GM12878 (cell line): ENCODE results near the gene SLF2. TPM values are rescaled to one million over a fixed set of nuclear protein-coding genes. Genes with fewer than 3 reads are reported as not detected.

Source experiments
- ATAC-seq: fragments of 200-7000 bp; cut with Tn5 transposase; 3 replicates; pipeline ENCODE4 v1.9.1; 2020; ENCODE audit warnings: mild to moderate bottlenecking, moderate library complexity
- BruUV-seq: library from RNA; stranded (reverse); fragments of 400-500 nt; replicated peaks from 2 replicates; lab custom pipeline; 2021; lab: Mats Ljungman, UMichigan
- CTCF ChIA-PET: fragments of 300-600 bp; sonication (Branson Sonifier 250); formaldehyde crosslinking; extraction: SDS; loops from one replicate; lab custom pipeline; 2021; ENCODE audit warnings: inconsistent platforms; lab: Yijun Ruan, JAX
- POLR2A ChIA-PET: fragments of 350-600 bp; formaldehyde crosslinking; extraction: SDS; loops from one replicate; lab custom pipeline; 2021; ENCODE audit warnings: inconsistent platforms; lab: Charles Lee
- RAD21 ChIA-PET: fragments of 300-600 bp; sonication (Branson Sonifier 250); formaldehyde crosslinking; loops from one replicate; lab custom pipeline; 2023; ENCODE audit warnings: antibody characterized with exemption; ENCODE audit not compliant: unreplicated experiment; lab: Charles Lee
- SMC1A ChIA-PET: fragments of 300-600 bp; sonication (Branson Sonifier 250); formaldehyde crosslinking; loops from one replicate; lab custom pipeline; 2023; ENCODE audit not compliant: unreplicated experiment, uncharacterized antibody; lab: Charles Lee
- DNase-seq: peaks from one replicate; pipeline ENCODE4 v3.0.0-alpha.2; 2011; ENCODE audit warnings: low read depth, low spot score
- FAIRE-seq: peaks from 3 replicates; lab custom pipeline; 2011; peaks lifted over from hg19 to GRCh38; lab: Jason Lieb, UNC
- H2AFZ ChIP-seq: 2 replicates; pipeline ENCODE4 v1.6.0; 2011; ENCODE audit warnings: low read depth, low read length, control low read depth; ENCODE audit not compliant: control insufficient read depth
- H3K27ac ChIP-seq: 2 replicates; pipeline ENCODE4 v1.5.1; 2011; ENCODE audit warnings: control low read depth; ENCODE audit not compliant: control insufficient read depth, insufficient read depth
- H3K27me3 ChIP-seq, 2 experiments: replicated peaks in 1 of 2; 2 replicates each; pipeline versions ENCODE4 v1.6.0 to v1.6.1; 2011; ENCODE audit warnings: low read length in 1 of 2; ENCODE audit not compliant: control insufficient read depth in 2 of 2, insufficient read depth in 2 of 2
- H3K36me3 ChIP-seq, 2 experiments: 2 replicates each; pipeline ENCODE4 v1.5.1; 2011; ENCODE audit warnings: low read length in 1 of 2; ENCODE audit not compliant: control insufficient read depth in 2 of 2, insufficient read depth in 2 of 2
- H3K4me1 ChIP-seq: 2 replicates; pipeline ENCODE4 v1.6.1; 2011; ENCODE audit warnings: mild to moderate bottlenecking, low read length, moderate library complexity, mixed read lengths; ENCODE audit not compliant: control insufficient read depth, insufficient read depth
- H3K4me2 ChIP-seq: 2 replicates; pipeline ENCODE4 v1.6.0; 2011; ENCODE audit warnings: control low read depth; ENCODE audit not compliant: control insufficient read depth, insufficient read depth
- H3K4me3 ChIP-seq: fragments of 200-600 bp; sonication (generic); 2 replicates; pipeline ENCODE4 v1.5.1; 2016
- H3K79me2 ChIP-seq: 2 replicates; pipeline ENCODE4 v1.6.0; 2011; ENCODE audit warnings: low read length; ENCODE audit not compliant: control insufficient read depth, insufficient read depth
- H3K9ac ChIP-seq: 2 replicates; pipeline ENCODE4 v1.8.0; 2011; ENCODE audit warnings: low read length, control low read depth, mixed read lengths; ENCODE audit not compliant: control insufficient read depth, insufficient read depth
- H3K9me3 ChIP-seq: replicated peaks from 3 replicates; pipeline ENCODE4 v1.5.1; 2011; ENCODE audit warnings: mild to moderate bottlenecking, low read length; ENCODE audit not compliant: control insufficient read depth, insufficient read depth
- H4K20me1 ChIP-seq: 2 replicates; pipeline ENCODE4 v1.6.0; 2011; ENCODE audit not compliant: control insufficient read depth, insufficient read depth
- BMI1 ChIP-seq: fragments of 450-650 bp; IDR thresholded peaks from 2 replicates; pipeline ENCODE4 v1.6.1; 2016; ENCODE audit warnings: mild to moderate bottlenecking, moderate library complexity, borderline replicate concordance
- BRCA1 ChIP-seq: IDR thresholded peaks from 2 replicates; pipeline ENCODE4 v1.6.1; 2011; ENCODE audit warnings: low read depth, low read length, improper control_type of control experiment
- EP300 ChIP-seq, 2 experiments: fragments of 150-350 bp in 1 of 2; IDR thresholded peaks; 2 replicates each; pipeline ENCODE4 v1.6.1; 2011 to 2012; ENCODE audit warnings: low read depth in 2 of 2, low read length in 2 of 2, borderline replicate concordance in 1 of 2, improper control_type of control experiment in 1 of 2, inconsistent platforms in 1 of 2; ENCODE audit not compliant: control insufficient read depth in 1 of 2
- LARP7 ChIP-seq: fragments of 450-650 bp; IDR thresholded peaks from 2 replicates; pipeline ENCODE4 v1.6.1; 2017; ENCODE audit warnings: mild to moderate bottlenecking
- NFIC ChIP-seq: IDR thresholded peaks from 2 replicates; pipeline ENCODE4 v1.6.1; 2012; ENCODE audit warnings: low read depth, mild to moderate bottlenecking, inconsistent platforms, low read length, moderate library complexity
- NR2F1 ChIP-seq: fragments of 450-650 bp; conservative IDR thresholded peaks from 2 replicates; pipeline ENCODE4 v1.6.1; 2017; ENCODE audit warnings: mild to moderate bottlenecking
- POLR2A ChIP-seq: IDR thresholded peaks from 2 replicates; pipeline ENCODE4 v1.6.1; 2011; ENCODE audit warnings: low read depth, mild to moderate bottlenecking, low read length
- SMARCA5 ChIP-seq: fragments of 450-650 bp; IDR thresholded peaks from 2 replicates; pipeline ENCODE4 v1.6.1; 2017; ENCODE audit warnings: mild to moderate bottlenecking
- SMC3 ChIP-seq: IDR thresholded peaks from 2 replicates; pipeline ENCODE4 v1.6.1; 2011; ENCODE audit warnings: low read length, improper control_type of control experiment, borderline replicate concordance
- SP1 ChIP-seq: IDR thresholded peaks from one replicate; pipeline ENCODE4 v1.6.1; 2011; ENCODE audit warnings: low read depth, low read length
- SRF ChIP-seq, 2 experiments: IDR thresholded peaks; 2 replicates each; pipeline ENCODE4 v1.6.1; 2011; ENCODE audit warnings: low read depth in 2 of 2, low read length in 2 of 2, mild to moderate bottlenecking in 1 of 2, moderate library complexity in 1 of 2
- YY1 ChIP-seq: IDR thresholded peaks from 2 replicates; pipeline ENCODE4 v1.6.1; 2011; ENCODE audit warnings: low read depth, mild to moderate bottlenecking, low read length
- WGBS: methylation state at CpG from one replicate; pipeline ENCODE4 v1.1.6; 2016; ENCODE audit warnings: low lambda C conversion rate; ENCODE audit not compliant: insufficient replicate concordance, insufficient coverage; ENCODE audit errors: missing lambda C conversion rate; 5-methylcytosine and 5-hydroxymethylcytosine counted together
- in situ Hi-C: fragments of 300-500 bp; cut with MboI; formaldehyde crosslinking; loops from 9 replicates; pipeline ENCODE4 v1.14.3; 2018; ENCODE audit warnings: mixed read lengths
- intact Hi-C: fragments of 100-400 bp; cut with micrococcal nuclease; formaldehyde crosslinking; loops from one replicate; pipeline ENCODE4 v1.14.2; 2022; ENCODE audit not compliant: unreplicated experiment
- polyA plus RNA-seq, 11 experiments: library from polyadenylated mRNA; depleted of rRNA in 4 of 11; unstranded in 6 of 11; stranded (reverse) in 5 of 11; fragments of >200 nt; fragmentation: Nextera tagmentation in 4 of 11; fragmentation: Illumina TruSeq in 1 of 11; extraction: Ambion mirVana in 4 of 11; extraction: Trizol in 1 of 11; gene quantifications; 1 replicate in 1 of 11; 2 replicates in 10 of 11; pipeline versions ENCODE4 v1.2.1 to v1.2.3, GENCODE V29; 2011 to 2016; ENCODE audit warnings: inconsistent platforms in 2 of 11, missing spikeins in 2 of 11, low read depth in 1 of 11
- total RNA-seq, 4 experiments: library from RNA; depleted of rRNA in 3 of 4; stranded (reverse); fragments of >200 nt in 3 of 4; fragmentation: Illumina TruSeq in 1 of 4; extraction: Trizol in 1 of 4; gene quantifications; 2 replicates each; pipeline versions ENCODE4 v1.2.1 to v1.2.3, GENCODE V29; 2013 to 2021
- TF ChIP-seq, protein P1 (sequence below): IDR thresholded peaks from 2 replicates; pipeline ENCODE4 v1.6.1; 2011; ENCODE audit warnings: low read depth, mild to moderate bottlenecking, low read length, moderate library complexity, borderline replicate concordance; ENCODE audit errors: extremely low read depth
- TF ChIP-seq, protein P2 (sequence below), 3 experiments: IDR thresholded peaks in 2 of 3; conservative IDR thresholded peaks in 1 of 3; 2 replicates each; pipeline ENCODE4 v1.5.1; 2011; ENCODE audit warnings: low read depth in 3 of 3, low read length in 3 of 3, mild to moderate bottlenecking in 3 of 3, control low read depth in 2 of 3, moderate library complexity in 2 of 3, inconsistent platforms in 1 of 3, mixed read lengths in 1 of 3; ENCODE audit not compliant: control insufficient read depth in 2 of 3, insufficient read depth in 1 of 3; ENCODE audit errors: extremely low read depth in 1 of 3

Gene SLF2
- total and polyA plus RNA-seq, 10 of the 15 experiments (the other 5 are each of a cell fraction or from before 2014, with no cell fraction given): 3.0 to 25.2 (median 17.9) TPM

DNA sequence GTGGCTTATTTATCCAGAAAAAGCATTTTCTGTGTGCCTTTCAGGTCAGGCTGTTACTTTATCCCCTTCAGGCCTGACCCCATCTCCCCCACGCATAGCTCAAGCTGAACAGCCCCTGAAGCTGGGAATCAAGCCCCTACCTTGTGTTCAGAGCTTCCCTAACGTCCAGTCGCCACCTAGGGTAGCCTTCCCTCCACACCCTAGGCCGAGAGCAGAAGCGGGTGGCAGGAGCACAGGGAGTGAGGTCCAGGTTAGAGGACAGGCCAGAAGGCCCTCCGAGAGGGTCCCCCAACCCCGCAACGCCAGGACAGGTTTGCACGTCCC lies 56.1 kb downstream of the SLF2 start (continued):
- TF ChIP-seq BRCA1 (no peak), NFIC (no peak), SRF (IDR thresholded peaks at IDR 0.05; ENCODE audit: low read depth in 2 of 2, low read length in 2 of 2) (no peak), LARP7 (no peak)
- TF ChIP-seq, protein P1, sequence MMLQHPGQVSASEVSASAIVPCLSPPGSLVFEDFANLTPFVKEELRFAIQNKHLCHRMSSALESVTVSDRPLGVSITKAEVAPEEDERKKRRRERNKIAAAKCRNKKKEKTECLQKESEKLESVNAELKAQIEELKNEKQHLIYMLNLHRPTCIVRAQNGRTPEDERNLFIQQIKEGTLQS: no peak

DNA sequence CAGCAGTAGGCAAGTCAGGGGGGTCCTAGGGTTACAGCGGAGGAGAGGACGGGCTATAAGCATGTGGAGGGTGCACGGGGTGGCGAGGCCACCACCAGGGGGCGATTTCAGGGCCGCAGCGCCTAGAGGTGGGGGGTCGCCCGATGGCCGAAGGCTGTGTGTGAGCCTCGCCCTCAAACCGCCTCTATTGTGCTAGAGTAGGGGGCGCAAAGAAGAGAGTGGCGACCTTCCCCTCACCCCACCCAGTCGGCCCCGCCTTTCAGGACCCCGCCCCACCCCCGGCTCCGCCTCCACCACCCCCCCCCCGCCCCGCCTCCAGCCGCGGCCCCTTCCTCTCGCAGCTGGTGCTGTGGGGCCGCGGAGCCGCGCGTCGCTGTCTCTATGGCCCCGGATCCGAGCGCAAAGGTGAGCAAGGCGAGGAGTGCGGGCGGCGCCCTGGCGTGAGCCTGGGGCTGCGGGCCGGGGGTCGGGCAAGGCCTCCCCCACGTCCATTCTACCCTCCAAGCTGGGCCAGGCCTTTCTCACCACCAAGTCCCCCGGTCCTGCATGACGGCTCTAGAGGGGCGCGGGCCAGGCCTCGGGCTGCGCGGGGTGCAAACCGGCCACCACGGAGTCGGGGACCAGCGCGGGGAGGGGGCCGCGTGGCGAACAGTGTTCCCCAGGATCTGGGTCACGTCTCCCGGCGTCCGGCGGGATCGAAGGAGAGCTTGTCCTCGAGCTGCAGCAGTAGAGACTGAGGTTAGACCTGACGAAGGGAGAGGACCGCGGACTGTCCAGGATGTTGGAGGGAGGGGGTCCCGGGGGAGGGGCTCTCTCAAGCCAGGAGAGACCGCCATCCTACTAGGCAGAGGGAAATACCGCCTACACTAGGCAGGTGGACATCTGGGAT lies 56.7 kb downstream of the SLF2 start, which contains the start of gene SEMA4G:
Gene SEMA4G (plus strand): TSS at position 318 of the 889 bp plus-strand sequence. CDS start 3,409 bp downstream, outside the sequence.
- no peaks in the 10 kb centered on the region for H4K20me1 ChIP-seq
- H3K36me3 ChIP-seq: peaks cover 0 to 2% of the 10 kb centered on the region in 2 experiments; a peak in 3 of 4 replicates
- no peaks in the 10 kb centered on the region for H3K9me3 ChIP-seq
- 13% methylated on average over 51 of the region's 70 CpGs for WGBS
- ChIA-PET SMC1A (no interaction called here), RAD21 (interaction anchor here (0.9 kb wide), 1 partner anchor 45 kb away, joined by 3 read pairs; no protein-coding TSS in a partner anchor), CTCF (interaction anchor here (0.6 to 4.6 kb wide), 4 partner anchors 11 to 173 kb away, joined by 3 to 29 read pairs (median 5); no protein-coding TSS in a partner anchor), POLR2A (interaction anchor here (0.8 to 2.3 kb wide), 2 partner anchors 16 to 27 kb away, joined by 3 to 6 read pairs; no protein-coding TSS in a partner anchor)
- intact Hi-C loops: loop anchor here (1.0 kb wide), 1 partner anchor 45 kb away; no protein-coding TSS in a partner anchor
- peak; percentile 40; the same call in 1 of the 2 replicates for TF ChIP-seq NR2F1
- peak; percentile 68; the same call in 1 of the 2 replicates for TF ChIP-seq SMC3
- no peak for TF ChIP-seq EP300 (IDR thresholded peaks at IDR 0.05; ENCODE audit: borderline replicate concordance in 1 of 2, control insufficient read depth in 1 of 2, low read depth in 2 of 2, low read length in 2 of 2)
- peak; percentile 9 for TF ChIP-seq SP1
- TF ChIP-seq, protein P2, sequence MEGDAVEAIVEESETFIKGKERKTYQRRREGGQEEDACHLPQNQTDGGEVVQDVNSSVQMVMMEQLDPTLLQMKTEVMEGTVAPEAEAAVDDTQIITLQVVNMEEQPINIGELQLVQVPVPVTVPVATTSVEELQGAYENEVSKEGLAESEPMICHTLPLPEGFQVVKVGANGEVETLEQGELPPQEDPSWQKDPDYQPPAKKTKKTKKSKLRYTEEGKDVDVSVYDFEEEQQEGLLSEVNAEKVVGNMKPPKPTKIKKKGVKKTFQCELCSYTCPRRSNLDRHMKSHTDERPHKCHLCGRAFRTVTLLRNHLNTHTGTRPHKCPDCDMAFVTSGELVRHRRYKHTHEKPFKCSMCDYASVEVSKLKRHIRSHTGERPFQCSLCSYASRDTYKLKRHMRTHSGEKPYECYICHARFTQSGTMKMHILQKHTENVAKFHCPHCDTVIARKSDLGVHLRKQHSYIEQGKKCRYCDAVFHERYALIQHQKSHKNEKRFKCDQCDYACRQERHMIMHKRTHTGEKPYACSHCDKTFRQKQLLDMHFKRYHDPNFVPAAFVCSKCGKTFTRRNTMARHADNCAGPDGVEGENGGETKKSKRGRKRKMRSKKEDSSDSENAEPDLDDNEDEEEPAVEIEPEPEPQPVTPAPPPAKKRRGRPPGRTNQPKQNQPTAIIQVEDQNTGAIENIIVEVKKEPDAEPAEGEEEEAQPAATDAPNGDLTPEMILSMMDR (IDR thresholded peaks at IDR 0.05 in 2 of 3, conservative IDR thresholded peaks at IDR 0.05 in 1 of 3; ENCODE audit: control insufficient read depth in 2 of 3, extremely low read depth in 1 of 3, insufficient read depth in 1 of 3, low read depth in 3 of 3, low read length in 3 of 3): peak; percentile 54 to 82 (median 64)
- TF ChIP-seq POLR2A: peak; percentile 26; the same call in 1 of the 2 replicates
- peak; percentile 40; the same call in 1 of the 2 replicates for TF ChIP-seq YY1
- TF ChIP-seq BMI1: no peak
- TF ChIP-seq SMARCA5: peak; percentile 71; the same call in 1 of the 2 replicates
- H3K79me2 ChIP-seq: no peaks in the 10 kb centered on the region
- peaks cover 3% of the 10 kb centered on the region; the same call in 1 of the 2 replicates for H3K4me1 ChIP-seq
- DNase-seq (no peak), ATAC-seq (peak; percentile 94), FAIRE-seq (peak; percentile 23)
- H3K4me3 ChIP-seq: peak within 1 kb of the TSS; percentile 50; the same call in 1 of the 2 replicates
- peak within 1 kb of the TSS; percentile 63 for H2AFZ ChIP-seq
- H3K9ac ChIP-seq: no peak within 1 kb of the TSS
- peak within 1 kb of the TSS; percentile 87 for H3K4me2 ChIP-seq
- no peaks in the 10 kb centered on the region for H3K27me3 ChIP-seq
- no peak within 1 kb of the TSS for H3K27ac ChIP-seq
- no TSS peak for BruUV-seq
- in situ Hi-C loops: no loop called here
